Parathyroid adenoma (tissue), 2 donors: Measurements from ENCODE around the gene TSPAN16.

Experiments
- H2AFZ ChIP-seq: fragments of 300-600 bp; sonication (generic); one replicate; pipeline ENCODE4 v1.7.0; 2017; ENCODE audit warnings: antibody characterized with exemption, mild to moderate bottlenecking
- H3K27ac ChIP-seq: fragments of 300-600 bp; sonication (generic); one replicate; pipeline ENCODE4 v1.7.0; 2017
- H3K27me3 ChIP-seq: fragments of 300-600 bp; sonication (generic); one replicate; pipeline ENCODE4 v1.7.0; 2017; ENCODE audit warnings: low read length; ENCODE audit not compliant: control insufficient read depth, insufficient read depth
- H3K36me3 ChIP-seq: fragments of 300-600 bp; sonication (generic); one replicate; pipeline ENCODE4 v1.7.0; 2017; ENCODE audit warnings: low read length; ENCODE audit not compliant: control insufficient read depth, insufficient read depth
- H3K4me1 ChIP-seq: fragments of 300-600 bp; sonication (generic); one replicate; pipeline ENCODE4 v1.7.0; 2017; ENCODE audit warnings: control low read depth
- H3K4me2 ChIP-seq: fragments of 300-600 bp; sonication (generic); one replicate; pipeline ENCODE4 v1.7.0; 2017; ENCODE audit warnings: low read length
- H3K4me3 ChIP-seq: fragments of 300-600 bp; sonication (generic); one replicate; pipeline ENCODE4 v1.7.0; 2017; ENCODE audit warnings: low read depth, low read length
- H3K79me2 ChIP-seq: fragments of 300-600 bp; sonication (generic); one replicate; pipeline ENCODE4 v1.7.0; 2017; ENCODE audit warnings: control low read depth
- H3K9ac ChIP-seq: fragments of 300-600 bp; sonication (generic); one replicate; pipeline ENCODE4 v1.7.0; 2017; ENCODE audit warnings: mild to moderate bottlenecking
- H3K9me3 ChIP-seq: fragments of 300-600 bp; sonication (generic); one replicate; pipeline ENCODE4 v1.7.0; 2017; ENCODE audit warnings: low read length; ENCODE audit not compliant: control insufficient read depth
- TF ChIP-seq, protein P1 (sequence below): fragments of 300-600 bp; sonication (generic); IDR thresholded peaks from one replicate; pipeline ENCODE4 v1.7.0; 2017; ENCODE audit warnings: antibody characterized with exemption, mild to moderate bottlenecking
- donor health status: primary hyperparathyroidism.

Gene TSPAN16

GRCh38 chr19:11361771-11362731, 66.1 kb downstream of the TSPAN16 start:
- Histone ChIP-seq H3K4me1 (no peaks in the 10 kb centered on the region), H3K9me3 (no peaks in the 10 kb centered on the region), H3K4me3 (no peak overlapping the region), H3K9ac (no peak overlapping the region), H2AFZ (no peak overlapping the region), H3K36me3 (no peaks in the 10 kb centered on the region), H3K79me2 (no peaks in the 10 kb centered on the region), H3K27ac (no peak overlapping the region), H3K4me2 (no peak overlapping the region), H3K27me3 (no peaks in the 10 kb centered on the region)
- TF ChIP-seq, protein P1, sequence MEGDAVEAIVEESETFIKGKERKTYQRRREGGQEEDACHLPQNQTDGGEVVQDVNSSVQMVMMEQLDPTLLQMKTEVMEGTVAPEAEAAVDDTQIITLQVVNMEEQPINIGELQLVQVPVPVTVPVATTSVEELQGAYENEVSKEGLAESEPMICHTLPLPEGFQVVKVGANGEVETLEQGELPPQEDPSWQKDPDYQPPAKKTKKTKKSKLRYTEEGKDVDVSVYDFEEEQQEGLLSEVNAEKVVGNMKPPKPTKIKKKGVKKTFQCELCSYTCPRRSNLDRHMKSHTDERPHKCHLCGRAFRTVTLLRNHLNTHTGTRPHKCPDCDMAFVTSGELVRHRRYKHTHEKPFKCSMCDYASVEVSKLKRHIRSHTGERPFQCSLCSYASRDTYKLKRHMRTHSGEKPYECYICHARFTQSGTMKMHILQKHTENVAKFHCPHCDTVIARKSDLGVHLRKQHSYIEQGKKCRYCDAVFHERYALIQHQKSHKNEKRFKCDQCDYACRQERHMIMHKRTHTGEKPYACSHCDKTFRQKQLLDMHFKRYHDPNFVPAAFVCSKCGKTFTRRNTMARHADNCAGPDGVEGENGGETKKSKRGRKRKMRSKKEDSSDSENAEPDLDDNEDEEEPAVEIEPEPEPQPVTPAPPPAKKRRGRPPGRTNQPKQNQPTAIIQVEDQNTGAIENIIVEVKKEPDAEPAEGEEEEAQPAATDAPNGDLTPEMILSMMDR: no peak

DNA sequence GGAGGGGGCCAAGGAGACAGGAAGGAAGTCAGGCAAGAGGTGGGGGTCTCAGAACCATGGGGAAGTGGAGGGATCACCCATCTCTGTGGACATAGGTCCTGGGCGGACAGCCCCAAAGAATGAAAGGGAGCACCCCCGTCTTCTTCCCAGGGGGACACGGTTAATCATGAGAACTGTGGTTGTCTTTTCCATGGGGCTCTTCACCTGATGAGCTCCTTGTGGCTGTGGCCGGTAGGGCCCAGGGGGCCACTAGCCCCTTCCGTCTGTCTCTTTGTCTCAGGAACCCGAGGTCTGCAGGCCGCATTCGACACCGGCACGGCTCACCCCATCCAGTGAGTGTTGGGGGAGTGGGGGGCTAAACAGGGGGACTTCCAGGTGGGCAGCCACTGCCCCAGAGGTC, 67.9 kb downstream of the TSPAN16 start:
- Histone ChIP-seq H3K79me2 (no peaks in the 10 kb centered on the region), H3K27ac (no peak overlapping the region), H3K27me3 (no peaks in the 10 kb centered on the region), H2AFZ (no peak overlapping the region), H3K4me2 (no peak overlapping the region), H3K36me3 (no peaks in the 10 kb centered on the region), H3K9ac (no peak overlapping the region), H3K4me3 (no peak overlapping the region), H3K4me1 (no peaks in the 10 kb centered on the region), H3K9me3 (no peaks in the 10 kb centered on the region)
- TF ChIP-seq, protein P1: no peak

DNA sequence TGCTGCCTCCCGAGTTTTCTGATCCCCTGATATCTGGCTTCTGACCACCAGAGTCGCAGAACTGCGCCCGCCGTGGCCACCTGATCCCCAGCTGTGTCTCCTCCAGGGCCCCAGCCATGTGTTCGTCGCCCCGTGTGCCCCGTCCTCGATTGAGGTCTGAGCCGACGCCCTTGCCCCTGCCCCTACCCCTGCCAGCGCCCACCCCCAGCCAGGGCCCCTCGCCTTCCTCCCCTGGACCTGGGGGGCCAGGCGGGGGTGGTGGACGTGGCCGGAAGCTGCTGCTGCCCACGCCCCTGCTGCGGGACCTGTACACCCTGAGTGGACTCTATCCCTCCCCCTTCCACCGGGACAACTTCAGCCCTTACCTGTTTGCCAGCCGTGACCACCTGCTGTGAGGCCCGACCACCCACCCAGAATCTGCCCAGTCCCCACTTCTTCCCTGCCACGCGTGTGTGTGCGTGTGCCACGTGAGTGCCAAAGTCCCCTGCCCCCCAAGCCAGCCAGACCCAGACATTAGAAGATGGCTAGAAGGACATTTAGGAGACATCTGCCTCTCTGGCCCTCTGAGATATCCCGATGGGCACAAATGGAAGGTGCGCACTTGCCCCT, 68.4 kb downstream of the TSPAN16 start:
- H3K4me2 ChIP-seq: no peak overlapping the region
- TF ChIP-seq, protein P1: no peak
- H3K36me3 ChIP-seq: no peaks in the 10 kb centered on the region

GRCh38 chr19:11364935-11365334, 69.0 kb downstream of the TSPAN16 start:
- H3K9me3 ChIP-seq: no peaks in the 10 kb centered on the region
- H3K4me1 ChIP-seq: no peaks in the 10 kb centered on the region
- no peak overlapping the region for H3K4me2 ChIP-seq
- no peak overlapping the region for H2AFZ ChIP-seq
- H3K27me3 ChIP-seq: no peaks in the 10 kb centered on the region
- TF ChIP-seq, protein P1: no peak
- H3K4me3 ChIP-seq: no peak overlapping the region
- H3K79me2 ChIP-seq: no peaks in the 10 kb centered on the region
- H3K36me3 ChIP-seq: no peaks in the 10 kb centered on the region
- H3K27ac ChIP-seq: no peak overlapping the region
- no peak overlapping the region for H3K9ac ChIP-seq

More for the DNA sequence above, 68.4 kb downstream of the TSPAN16 start:
- no peaks in the 10 kb centered on the region for H3K4me1 ChIP-seq
- H3K9me3 ChIP-seq: no peaks in the 10 kb centered on the region
- no peak overlapping the region for H3K27ac ChIP-seq
- H3K27me3 ChIP-seq: no peaks in the 10 kb centered on the region
- H3K79me2 ChIP-seq: no peaks in the 10 kb centered on the region
- H2AFZ ChIP-seq: no peak overlapping the region
- H3K4me3 ChIP-seq: no peak overlapping the region
- H3K9ac ChIP-seq: no peak overlapping the region
